Osteocyte (in vitro differentiated cells): ENCODE results near the gene MFSD6. TPM values are rescaled to one million over a fixed set of nuclear protein-coding genes. Genes with fewer than 3 reads are reported as not detected.

ENCODE experiments used
- DNase-seq: peaks from one replicate; pipeline ENCODE4 v3.0.0; 2021; ENCODE audit warnings: mixed read lengths; ENCODE audit not compliant: unreplicated experiment; ENCODE audit errors: extremely low spot score
- H3K27ac Mint-ChIP-seq: one replicate; pipeline ENCODE4 v1.8.0; 2021; ENCODE audit warnings: mild to moderate bottlenecking, mixed read lengths; ENCODE audit not compliant: unreplicated experiment
- H3K27me3 Mint-ChIP-seq: one replicate; pipeline ENCODE4 v1.8.0; 2021; ENCODE audit warnings: mixed read lengths; ENCODE audit not compliant: unreplicated experiment
- H3K36me3 Mint-ChIP-seq: one replicate; pipeline ENCODE4 v1.8.0; 2021; ENCODE audit warnings: mixed read lengths; ENCODE audit not compliant: unreplicated experiment
- H3K4me1 Mint-ChIP-seq: one replicate; pipeline ENCODE4 v1.8.0; 2021; ENCODE audit warnings: mixed read lengths; ENCODE audit not compliant: unreplicated experiment
- H3K4me3 Mint-ChIP-seq: one replicate; pipeline ENCODE4 v1.8.0; 2021; ENCODE audit warnings: mild to moderate bottlenecking, moderate library complexity, mixed read lengths; ENCODE audit not compliant: unreplicated experiment
- H3K9me3 Mint-ChIP-seq: one replicate; pipeline ENCODE4 v1.8.0; 2021; ENCODE audit warnings: mixed read lengths; ENCODE audit not compliant: unreplicated experiment
- CTCF ChIP-seq: fragments of 200-600 bp; sonication (generic); IDR thresholded peaks from 2 replicates; pipeline ENCODE4 v1.5.0; 2021; ENCODE audit warnings: antibody characterized with exemption, mild to moderate bottlenecking, moderate library complexity
- total RNA-seq: library from RNA; stranded (reverse); gene quantifications from 2 replicates; pipeline ENCODE4 v1.2.1, GENCODE V29; 2021

MFSD6 gene
- total RNA-seq, 1 donor from 2014 or later: 12.1 TPM

- no peak for DNase-seq
- Mint-ChIP-seq H3K4me3 (no peak overlapping the region), H3K36me3 (peaks cover 35% of the 10 kb centered on the region), H3K9me3 (peaks cover 33% of the 10 kb centered on the region), H3K27me3 (no peaks in the 10 kb centered on the region), H3K27ac (peak overlapping the region; percentile 48), H3K4me1 (peaks cover 29% of the 10 kb centered on the region)
- no peak for TF ChIP-seq CTCF
These were observed 129.6 kb downstream of the MFSD6 start for GRCh38 chr2:190537765-190538164.

- H3K27me3 Mint-ChIP-seq: no peaks in the 10 kb centered on the region
- no peak for TF ChIP-seq CTCF
- H3K4me3 Mint-ChIP-seq: no peak overlapping the region
- peaks cover 31% of the 10 kb centered on the region for H3K4me1 Mint-ChIP-seq
- H3K27ac Mint-ChIP-seq: peak overlapping the region; percentile 31
- H3K36me3 Mint-ChIP-seq: peaks cover 35% of the 10 kb centered on the region
- DNase-seq: no peak
- H3K9me3 Mint-ChIP-seq: peaks cover 33% of the 10 kb centered on the region
These were observed 130.0 kb downstream of the MFSD6 start for GRCh38 chr2:190538201-190538600.

GRCh38 chr2:190540048-190540447 lies 131.9 kb downstream of the MFSD6 start:
- no peak for DNase-seq
- no peak overlapping the region for H3K27ac Mint-ChIP-seq
- peaks cover 30% of the 10 kb centered on the region for H3K4me1 Mint-ChIP-seq
- no peaks in the 10 kb centered on the region for H3K27me3 Mint-ChIP-seq
- no peak for TF ChIP-seq CTCF
- H3K4me3 Mint-ChIP-seq: no peak overlapping the region
- peaks cover 35% of the 10 kb centered on the region for H3K36me3 Mint-ChIP-seq
- peaks cover 33% of the 10 kb centered on the region for H3K9me3 Mint-ChIP-seq

GRCh38 chr2:190545093-190545492 lies 136.9 kb downstream of the MFSD6 start:
- Mint-ChIP-seq H3K27ac (peak overlapping the region; percentile 95), H3K36me3 (peaks cover 15% of the 10 kb centered on the region), H3K27me3 (no peaks in the 10 kb centered on the region), H3K4me3 (peak overlapping the region; percentile 76), H3K4me1 (peaks cover 32% of the 10 kb centered on the region), H3K9me3 (peaks cover 19% of the 10 kb centered on the region)
- no peak for TF ChIP-seq CTCF
- no peak for DNase-seq

- TF ChIP-seq CTCF: no peak
- peaks cover 13% of the 10 kb centered on the region for H3K9me3 Mint-ChIP-seq
- H3K36me3 Mint-ChIP-seq: peaks cover 12% of the 10 kb centered on the region
- no peaks in the 10 kb centered on the region for H3K27me3 Mint-ChIP-seq
- DNase-seq: no peak
- H3K4me3 Mint-ChIP-seq: peak overlapping the region; percentile 76
- peaks cover 32% of the 10 kb centered on the region for H3K4me1 Mint-ChIP-seq
- H3K27ac Mint-ChIP-seq: peak overlapping the region; percentile 95
These were observed 137.6 kb downstream of the MFSD6 start for GRCh38 chr2:190545555-190546385.
